ENCODE results near the gene ANKRD13C. TPM values are rescaled to one million over a fixed set of nuclear protein-coding genes. Genes with fewer than 3 reads are reported as not detected.

ANKRD13C gene
- total and polyA plus RNA-seq, 2 donors from 2014 or later (not counting 2 experiments from before 2014, with no cell fraction given), result 4.1 to 16.8 TPM

Other genes with a start within 250 kb of the ANKRD13C start
- 26.5 and 27.0 TPM in 2 replicates for gene LRRC40, start 149.1 kb downstream of the ANKRD13C start, total RNA-seq
- 8.3 and 10.2 TPM in 2 replicates for gene LRRC40, start 149.1 kb downstream of the ANKRD13C start, polyA plus RNA-seq
- gene SRSF11, start 133.3 kb downstream of the ANKRD13C start, total RNA-seq, result 96.7 and 103 TPM in 2 replicates
- 34.7 and 44.5 TPM in 2 replicates for gene SRSF11, start 133.3 kb downstream of the ANKRD13C start, polyA plus RNA-seq
- gene CTH, start 56.5 kb upstream of the ANKRD13C start, total RNA-seq, result 4.7 and 6.0 TPM in 2 replicates
- gene CTH, start 56.5 kb upstream of the ANKRD13C start, polyA plus RNA-seq, result 3.7 and 4.4 TPM in 2 replicates

Measured in foreskin keratinocyte (primary cell).